CD1c-positive myeloid dendritic cell (primary cell): ENCODE measurements around the gene PLCD3.
A peak's percentile ranks its signal among the peaks of the same experiment; 100 is the strongest.
"Not testable (repeated sequence)": the region's sequence is repeated elsewhere in the genome, so short reads cannot be mapped to it uniquely, and the experiment has no call there.

Experiments
- DNase-seq: peaks from one replicate; pipeline ENCODE4 v3.0.0-alpha.2; 2016; ENCODE audit errors: extremely low spot score

The PLCD3 gene

GRCh38 chr17:45135192-45135977 lies 3.1 kb upstream of the PLCD3 start, which contains the start of gene ACBD4:
Gene ACBD4 (plus strand): TSS chr17:45135687. CDS start chr17:45136145, 458 bp downstream.
- peak; percentile 99 for DNase-seq

GRCh38 chr17:45132572-45133463 lies 503 bp upstream of the PLCD3 start:
- DNase-seq: peak; percentile 79

- peak; percentile 40 for DNase-seq
Measured at GRCh38 chr17:45131616-45132319, 547 bp downstream of the PLCD3 start.

- no peak for DNase-seq
Measured at GRCh38 chr17:45130681-45131615, 1.4 kb downstream of the PLCD3 start.

GRCh38 chr17:45129940-45130680 lies 2.2 kb downstream of the PLCD3 start:
- no peak for DNase-seq

- DNase-seq: no peak
Measured at GRCh38 chr17:45129426-45129939, 2.8 kb downstream of the PLCD3 start.

GRCh38 chr17:45128989-45129388 lies 3.3 kb downstream of the PLCD3 start:
- DNase-seq: no peak

- no peak for DNase-seq
Measured at GRCh38 chr17:45128331-45128730, 4.0 kb downstream of the PLCD3 start.

GRCh38 chr17:45127548-45128300 lies 4.6 kb downstream of the PLCD3 start:
- no peak for DNase-seq

- DNase-seq: no peak
Measured at GRCh38 chr17:45127207-45127547, 5.1 kb downstream of the PLCD3 start.

- DNase-seq: no peak
Measured at GRCh38 chr17:45125509-45125908, 6.8 kb downstream of the PLCD3 start.

GRCh38 chr17:45124797-45125122 lies 7.6 kb downstream of the PLCD3 start:
- not testable (repeated sequence) for DNase-seq

GRCh38 chr17:45123930-45124796 lies 8.2 kb downstream of the PLCD3 start:
- DNase-seq: peak; percentile 70

GRCh38 chr17:45123076-45123770 lies 9.1 kb downstream of the PLCD3 start:
- no peak for DNase-seq

- no peak for DNase-seq
Measured at GRCh38 chr17:45121055-45121454, 11.3 kb downstream of the PLCD3 start.

- DNase-seq: no peak
Measured at GRCh38 chr17:45120558-45120957, 11.8 kb downstream of the PLCD3 start.

- DNase-seq: no peak
Measured at GRCh38 chr17:45119964-45120363, 12.4 kb downstream of the PLCD3 start.

- no peak for DNase-seq
Measured at GRCh38 chr17:45118691-45119090, 13.6 kb downstream of the PLCD3 start.
